ENCODE results near the gene CENPB.

Gene CENPB

GRCh38 chr20:3803854-3804253, 17.3 kb upstream of the CENPB start:
- no peak overlapping the region for H3K4me3 ChIP-seq (ENCODE audit: insufficient read depth in 1 of 2, low read depth in 1 of 2, low read length in 2 of 2)
- 81% methylated on average over 6 of the region's 6 CpGs for WGBS

GRCh38 chr20:3803289-3803688, 16.7 kb upstream of the CENPB start:
- H4K91ac ChIP-seq (ENCODE audit: low read length), result peak overlapping the region; percentile 35
- no peak overlapping the region for H4K8ac ChIP-seq (ENCODE audit: low read length)
- no peak overlapping the region for H2AFZ ChIP-seq (ENCODE audit: low read depth, low read length)
- peaks cover 37% of the 10 kb centered on the region for H3K4me1 ChIP-seq (ENCODE audit: control insufficient read depth, insufficient read depth, low read depth, low read length)
- no peak overlapping the region for H2BK12ac ChIP-seq (ENCODE audit: low read length in 2 of 2)
- H3K27me3 ChIP-seq (ENCODE audit: control insufficient read depth in 1 of 2, insufficient read depth in 1 of 2, low read length in 2 of 2), result no peaks in the 10 kb centered on the region
- H3K4ac ChIP-seq (ENCODE audit: low read depth in 1 of 2, low read length in 2 of 2), result no peak overlapping the region
- no peak overlapping the region for H3K27ac ChIP-seq (ENCODE audit: low read length, poor library complexity, severe bottlenecking)
- H3K14ac ChIP-seq (ENCODE audit: low read length in 2 of 2), result no peak overlapping the region
- peak overlapping the region; percentile 37 for H2BK15ac ChIP-seq (ENCODE audit: low read depth, poor library complexity, severe bottlenecking)
- no peaks in the 10 kb centered on the region for H3K9me3 ChIP-seq (ENCODE audit: control insufficient read depth, low read length)
- H3K4me3 ChIP-seq (ENCODE audit: insufficient read depth in 1 of 2, low read depth in 1 of 2, low read length in 2 of 2), result no peak overlapping the region
- peaks cover 15% of the 10 kb centered on the region for H3K79me1 ChIP-seq (replicated peaks; ENCODE audit: low read length, poor library complexity, severe bottlenecking)
- H3K4me2 ChIP-seq (ENCODE audit: low read length, poor library complexity, severe bottlenecking), result no peak overlapping the region
- H2BK5ac ChIP-seq (ENCODE audit: low read depth, low read length, poor library complexity, severe bottlenecking), result no peak overlapping the region
- H2BK120ac ChIP-seq (ENCODE audit: low read depth, low read length), result no peak overlapping the region
- no peak overlapping the region for H2AK5ac ChIP-seq (ENCODE audit: low read length, severe bottlenecking)
- 92% methylated on average over 14 of the region's 14 CpGs for WGBS
- no peak overlapping the region for H3K23ac ChIP-seq (ENCODE audit: low read length in 2 of 2)
- H3K36me3 ChIP-seq (ENCODE audit: control insufficient read depth in 1 of 2, insufficient read depth in 2 of 2, low read depth in 1 of 2, low read length in 2 of 2), result peaks cover 62 to 79% of the 10 kb centered on the region in 2 experiments
- peak overlapping the region in 1 of 2 experiments; percentile 21 for H3K18ac ChIP-seq (ENCODE audit: low read depth in 1 of 2, low read length in 2 of 2)
- H3K9ac ChIP-seq (ENCODE audit: low read length), result peak overlapping the region; percentile 1
- DNase-seq, result no peak

More at GRCh38 chr20:3803854-3804253, 17.3 kb upstream of the CENPB start:
- Histone ChIP-seq H2BK5ac (ENCODE audit: low read depth, low read length, poor library complexity, severe bottlenecking) (no peak overlapping the region), H2BK15ac (ENCODE audit: low read depth, poor library complexity, severe bottlenecking) (peak overlapping the region; percentile 3), H3K4ac (ENCODE audit: low read depth in 1 of 2, low read length in 2 of 2) (no peak overlapping the region), H3K79me1 (replicated peaks; ENCODE audit: low read length, poor library complexity, severe bottlenecking) (peaks cover 11% of the 10 kb centered on the region), H3K9me3 (ENCODE audit: control insufficient read depth, low read length) (no peaks in the 10 kb centered on the region), H3K23ac (ENCODE audit: low read length in 2 of 2) (peak overlapping the region in 1 of 2 experiments; percentile 47), H2BK12ac (ENCODE audit: low read length in 2 of 2) (peak overlapping the region in 1 of 2 experiments; percentile 76), H3K18ac (ENCODE audit: low read depth in 1 of 2, low read length in 2 of 2) (peak overlapping the region in 1 of 2 experiments; percentile 40), H2AK5ac (ENCODE audit: low read length, severe bottlenecking) (no peak overlapping the region), H3K36me3 (ENCODE audit: control insufficient read depth in 1 of 2, insufficient read depth in 2 of 2, low read depth in 1 of 2, low read length in 2 of 2) (peaks cover 57 to 74% of the 10 kb centered on the region in 2 experiments), H4K8ac (ENCODE audit: low read length) (peak overlapping the region; percentile 43), H3K4me1 (ENCODE audit: control insufficient read depth, insufficient read depth, low read depth, low read length) (peaks cover 34% of the 10 kb centered on the region), H3K4me2 (ENCODE audit: low read length, poor library complexity, severe bottlenecking) (no peak overlapping the region), H4K91ac (ENCODE audit: low read length) (peak overlapping the region; percentile 4), H2AFZ (ENCODE audit: low read depth, low read length) (no peak overlapping the region), H3K9ac (ENCODE audit: low read length) (peak overlapping the region; percentile 1), H2BK120ac (ENCODE audit: low read depth, low read length) (no peak overlapping the region), H3K14ac (ENCODE audit: low read length in 2 of 2) (no peak overlapping the region), H3K27me3 (ENCODE audit: control insufficient read depth in 1 of 2, insufficient read depth in 1 of 2, low read length in 2 of 2) (no peaks in the 10 kb centered on the region), H3K27ac (ENCODE audit: low read length, poor library complexity, severe bottlenecking) (no peak overlapping the region)
- DNase-seq, result no peak

- peaks cover 18% of the 10 kb centered on the region for H3K79me1 ChIP-seq (replicated peaks; ENCODE audit: low read length, poor library complexity, severe bottlenecking)
- no peak overlapping the region for H3K23ac ChIP-seq (ENCODE audit: low read length in 2 of 2)
- no peak overlapping the region for H3K4me2 ChIP-seq (ENCODE audit: low read length, poor library complexity, severe bottlenecking)
- H2AFZ ChIP-seq (ENCODE audit: low read depth, low read length), result no peak overlapping the region
- no peaks in the 10 kb centered on the region for H3K27me3 ChIP-seq (ENCODE audit: control insufficient read depth in 1 of 2, insufficient read depth in 1 of 2, low read length in 2 of 2)
- 98% methylated on average over 11 of the region's 11 CpGs for WGBS
- H3K36me3 ChIP-seq (ENCODE audit: control insufficient read depth in 1 of 2, insufficient read depth in 2 of 2, low read depth in 1 of 2, low read length in 2 of 2), result peaks cover 63 to 85% of the 10 kb centered on the region in 2 experiments
- peak overlapping the region; percentile 45 for H2BK120ac ChIP-seq (ENCODE audit: low read depth, low read length)
- no peak overlapping the region for H3K27ac ChIP-seq (ENCODE audit: low read length, poor library complexity, severe bottlenecking)
- no peak for DNase-seq
- H3K4me1 ChIP-seq (ENCODE audit: control insufficient read depth, insufficient read depth, low read depth, low read length), result peaks cover 34% of the 10 kb centered on the region
- peak overlapping the region; percentile 35 for H4K91ac ChIP-seq (ENCODE audit: low read length)
- no peak overlapping the region for H2AK5ac ChIP-seq (ENCODE audit: low read length, severe bottlenecking)
- H3K9me3 ChIP-seq (ENCODE audit: control insufficient read depth, low read length), result no peaks in the 10 kb centered on the region
- no peak overlapping the region for H3K18ac ChIP-seq (ENCODE audit: low read depth in 1 of 2, low read length in 2 of 2)
- H2BK12ac ChIP-seq (ENCODE audit: low read length in 2 of 2), result no peak overlapping the region
- H4K8ac ChIP-seq (ENCODE audit: low read length), result no peak overlapping the region
- peak overlapping the region; percentile 37 for H2BK15ac ChIP-seq (ENCODE audit: low read depth, poor library complexity, severe bottlenecking)
- no peak overlapping the region for H3K4ac ChIP-seq (ENCODE audit: low read depth in 1 of 2, low read length in 2 of 2)
- no peak overlapping the region for H3K4me3 ChIP-seq (ENCODE audit: insufficient read depth in 1 of 2, low read depth in 1 of 2, low read length in 2 of 2)
- no peak overlapping the region for H3K9ac ChIP-seq (ENCODE audit: low read length)
- no peak overlapping the region for H2BK5ac ChIP-seq (ENCODE audit: low read depth, low read length, poor library complexity, severe bottlenecking)
- H3K14ac ChIP-seq (ENCODE audit: low read length in 2 of 2), result no peak overlapping the region
Measured at GRCh38 chr20:3802524-3803239, 16.1 kb upstream of the CENPB start.

DNA sequence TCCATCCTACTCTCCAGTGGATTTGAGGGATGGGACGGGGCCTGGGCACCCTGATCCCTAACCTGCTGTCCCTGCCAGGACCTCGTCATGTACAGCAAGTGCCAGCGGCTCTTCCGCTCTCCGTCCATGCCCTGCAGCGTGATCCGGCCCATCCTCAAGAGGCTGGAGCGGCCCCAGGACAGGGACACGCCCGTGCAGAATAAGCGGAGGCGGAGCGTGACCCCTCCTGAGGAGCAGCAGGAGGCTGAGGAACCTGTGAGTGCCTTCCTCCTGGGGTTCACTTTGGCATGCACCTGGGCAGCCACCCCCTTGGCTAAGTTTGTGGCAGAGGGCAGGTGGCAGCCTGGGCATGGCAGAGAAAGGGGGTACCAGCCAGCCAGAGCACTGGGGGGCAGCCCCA, 15.3 kb upstream of the CENPB start:
- Histone ChIP-seq H3K79me1 (replicated peaks; ENCODE audit: low read length, poor library complexity, severe bottlenecking) (peaks cover 26% of the 10 kb centered on the region), H3K4me2 (ENCODE audit: low read length, poor library complexity, severe bottlenecking) (no peak overlapping the region), H3K4me1 (ENCODE audit: control insufficient read depth, insufficient read depth, low read depth, low read length) (peaks cover 35% of the 10 kb centered on the region), H3K27me3 (ENCODE audit: control insufficient read depth in 1 of 2, insufficient read depth in 1 of 2, low read length in 2 of 2) (no peaks in the 10 kb centered on the region), H3K14ac (ENCODE audit: low read length in 2 of 2) (no peak overlapping the region), H3K23ac (ENCODE audit: low read length in 2 of 2) (no peak overlapping the region), H2BK5ac (ENCODE audit: low read depth, low read length, poor library complexity, severe bottlenecking) (no peak overlapping the region), H2AFZ (ENCODE audit: low read depth, low read length) (no peak overlapping the region), H2AK5ac (ENCODE audit: low read length, severe bottlenecking) (no peak overlapping the region), H3K18ac (ENCODE audit: low read depth in 1 of 2, low read length in 2 of 2) (no peak overlapping the region), H3K9me3 (ENCODE audit: control insufficient read depth, low read length) (no peaks in the 10 kb centered on the region), H3K4ac (ENCODE audit: low read depth in 1 of 2, low read length in 2 of 2) (no peak overlapping the region), H3K27ac (ENCODE audit: low read length, poor library complexity, severe bottlenecking) (no peak overlapping the region), H3K4me3 (ENCODE audit: insufficient read depth in 1 of 2, low read depth in 1 of 2, low read length in 2 of 2) (no peak overlapping the region), H4K8ac (ENCODE audit: low read length) (no peak overlapping the region), H3K9ac (ENCODE audit: low read length) (no peak overlapping the region), H2BK15ac (ENCODE audit: low read depth, poor library complexity, severe bottlenecking) (no peak overlapping the region), H4K91ac (ENCODE audit: low read length) (peak overlapping the region; percentile 2), H3K36me3 (ENCODE audit: control insufficient read depth in 1 of 2, insufficient read depth in 2 of 2, low read depth in 1 of 2, low read length in 2 of 2) (peaks cover 69 to 89% of the 10 kb centered on the region in 2 experiments), H2BK120ac (ENCODE audit: low read depth, low read length) (no peak overlapping the region), H2BK12ac (ENCODE audit: low read length in 2 of 2) (no peak overlapping the region)
- 98% methylated on average over 13 of the region's 13 CpGs for WGBS
- DNase-seq, result no peak

All from mesenchymal stem cell (in vitro differentiated cells and primary cell).